ENCODE data around the gene HADH.
"Not testable (repeated sequence)": the region's sequence is repeated elsewhere in the genome, so short reads cannot be mapped to it uniquely, and the experiment has no call there.

The HADH gene

DNA sequence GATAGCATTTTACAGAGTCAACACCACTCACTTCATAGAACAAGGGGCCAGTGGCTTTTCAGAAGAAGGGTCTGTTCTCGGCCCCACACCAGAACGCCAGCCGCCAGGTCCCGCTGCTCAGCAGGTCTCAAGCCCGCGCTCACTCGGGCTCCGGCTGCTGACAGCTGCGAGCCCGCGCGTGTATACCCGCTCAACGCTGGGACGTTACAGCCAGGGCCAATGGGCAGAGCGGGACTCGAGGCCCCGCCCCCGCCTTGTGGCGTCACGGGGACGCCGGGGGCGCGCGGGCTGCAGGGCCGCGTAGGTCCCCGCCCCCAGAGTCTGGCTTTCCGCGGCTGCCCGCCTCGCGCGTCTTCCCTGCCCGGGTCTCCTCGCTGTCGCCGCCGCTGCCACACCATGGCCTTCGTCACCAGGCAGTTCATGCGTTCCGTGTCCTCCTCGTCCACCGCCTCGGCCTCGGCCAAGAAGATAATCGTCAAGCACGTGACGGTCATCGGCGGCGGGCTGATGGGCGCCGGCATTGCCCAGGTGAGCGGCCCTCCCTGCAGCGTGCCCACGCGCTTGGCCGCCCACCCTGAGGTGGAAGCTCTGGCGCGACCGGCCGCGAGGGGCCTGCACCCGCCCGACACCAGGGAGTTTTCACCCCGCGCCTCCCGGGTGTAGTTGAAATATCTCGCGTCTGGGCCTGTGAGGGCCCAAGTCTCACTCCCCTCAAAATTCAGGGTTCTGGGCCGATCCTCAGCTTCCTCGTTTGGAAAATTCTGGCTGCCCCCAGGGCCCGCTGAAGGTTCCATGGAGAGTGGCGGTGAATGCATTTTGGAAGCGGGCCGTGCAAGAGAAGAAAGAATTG lies at the start of gene HADH:
Gene HADH (plus strand): TSS at position 353 of the 850 bp plus-strand sequence. CDS start 44 bp downstream, at position 397.
- DNase-seq (ENCODE audit: low spot score): peak; percentile 83

DNA sequence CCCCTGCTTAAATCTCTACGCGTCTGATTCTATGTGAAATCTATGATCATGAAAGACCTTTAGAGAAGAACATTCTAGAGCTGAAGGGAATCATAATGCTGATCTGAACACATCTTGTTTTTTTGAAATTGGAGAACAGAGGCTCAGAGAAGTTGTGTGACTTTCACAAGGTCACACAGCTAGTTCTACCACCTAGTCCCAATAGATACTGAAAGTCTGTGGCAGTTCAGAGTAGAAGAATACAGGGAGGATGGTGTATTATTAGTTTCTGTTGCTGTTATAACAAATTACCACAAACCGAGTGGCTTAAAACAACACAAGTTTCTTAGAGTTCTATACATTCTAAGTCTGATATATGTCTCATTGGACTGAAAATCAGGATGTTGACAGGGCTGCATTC lies 43.9 kb upstream of the HADH start:
- DNase-seq (ENCODE audit: low spot score): no peak

DNA sequence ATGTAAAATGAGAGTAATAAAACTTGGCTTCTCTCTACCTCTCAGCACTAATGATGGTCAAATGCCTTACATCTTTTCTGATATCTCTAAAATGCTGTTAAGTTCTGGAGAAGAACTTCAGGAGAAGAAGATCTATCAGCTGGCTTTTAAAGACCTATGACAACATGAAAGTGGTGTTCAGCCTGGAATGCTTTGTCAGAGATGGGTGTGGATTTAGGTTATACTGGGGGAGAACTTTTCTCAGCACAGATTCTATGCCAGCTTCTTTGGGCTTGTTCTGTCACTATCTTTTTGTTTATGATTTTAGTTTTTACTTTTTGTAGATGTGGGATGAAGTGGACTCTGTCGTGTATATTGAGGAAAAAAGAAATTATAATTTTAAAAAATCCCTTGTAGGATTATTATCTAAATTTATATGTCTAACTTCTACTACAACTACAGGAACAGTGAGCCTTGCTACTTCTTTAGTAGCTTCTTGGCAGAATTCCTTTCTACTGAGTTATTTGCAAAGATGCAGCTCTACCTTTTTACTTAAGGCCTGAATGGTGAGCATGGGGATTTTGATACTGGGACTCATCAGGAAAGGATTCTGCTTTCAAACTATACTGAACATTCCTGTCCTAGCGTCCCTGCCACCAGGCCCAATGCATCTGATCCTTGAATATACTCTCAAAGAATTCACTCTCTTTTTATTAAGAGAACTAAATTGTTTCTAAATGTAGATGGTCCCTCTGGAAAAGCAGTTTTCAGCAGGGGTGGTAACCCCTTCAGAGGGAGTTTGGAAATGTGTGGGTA lies 38.7 kb upstream of the HADH start:
- no peak for DNase-seq (ENCODE audit: low spot score)

DNA sequence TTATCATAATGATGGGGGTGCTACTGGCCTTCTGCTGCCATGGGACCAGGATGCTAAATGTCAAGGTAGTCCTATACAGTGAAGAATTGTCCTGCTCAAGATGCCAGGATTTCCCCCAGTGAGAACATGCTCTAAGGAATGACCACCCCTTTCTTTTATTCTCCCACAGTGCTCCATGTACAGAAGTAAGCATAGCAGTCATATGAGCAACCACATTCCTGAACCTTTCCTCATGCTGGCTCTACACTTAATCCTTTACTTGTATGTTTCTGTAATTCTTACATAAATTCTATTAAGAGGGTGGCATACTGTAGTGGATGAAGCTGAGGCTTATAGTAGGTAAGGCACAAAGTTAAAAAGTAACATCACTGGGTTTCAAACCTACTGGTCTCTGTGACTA lies 38.1 kb upstream of the HADH start:
- DNase-seq (ENCODE audit: low spot score): no peak

DNA sequence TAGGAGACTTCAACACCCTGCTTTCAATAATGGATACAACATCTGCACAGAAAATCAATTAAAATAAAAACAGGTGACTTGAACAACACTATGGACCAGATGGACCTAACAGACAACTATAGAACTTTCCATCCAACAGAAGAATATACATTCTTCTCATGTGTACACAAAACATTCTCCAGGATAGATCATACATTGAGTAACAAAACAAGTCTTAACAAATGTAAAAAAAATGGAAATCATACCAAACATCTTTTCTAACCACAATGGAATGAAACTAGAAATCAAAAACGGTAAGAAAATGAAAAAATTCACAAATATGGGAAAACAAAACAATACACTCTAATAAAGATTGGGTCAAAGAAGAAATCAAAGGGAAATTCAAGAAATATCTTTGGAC lies 33.7 kb upstream of the HADH start:
- no peak for DNase-seq (ENCODE audit: low spot score)

DNA sequence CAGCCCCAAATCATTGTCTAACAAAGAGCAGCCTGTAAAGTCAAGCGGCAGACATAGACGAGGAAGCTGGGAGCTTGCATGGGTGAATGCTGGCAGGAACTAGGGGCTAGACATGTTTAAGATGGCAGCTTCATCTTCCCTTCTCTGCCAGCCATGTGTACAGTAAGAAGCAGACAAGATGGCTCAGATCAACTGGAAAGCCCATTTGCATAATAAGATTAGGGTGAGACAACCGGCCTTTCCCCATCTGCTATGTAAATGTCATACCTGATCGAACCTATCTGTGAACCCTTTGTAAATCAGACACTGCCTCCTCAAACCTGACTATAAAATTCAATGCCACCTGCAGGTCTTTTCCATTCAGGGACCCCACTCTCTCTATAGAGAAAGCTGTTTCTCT lies 22.8 kb upstream of the HADH start:
- DNase-seq (ENCODE audit: low spot score): no peak

DNA sequence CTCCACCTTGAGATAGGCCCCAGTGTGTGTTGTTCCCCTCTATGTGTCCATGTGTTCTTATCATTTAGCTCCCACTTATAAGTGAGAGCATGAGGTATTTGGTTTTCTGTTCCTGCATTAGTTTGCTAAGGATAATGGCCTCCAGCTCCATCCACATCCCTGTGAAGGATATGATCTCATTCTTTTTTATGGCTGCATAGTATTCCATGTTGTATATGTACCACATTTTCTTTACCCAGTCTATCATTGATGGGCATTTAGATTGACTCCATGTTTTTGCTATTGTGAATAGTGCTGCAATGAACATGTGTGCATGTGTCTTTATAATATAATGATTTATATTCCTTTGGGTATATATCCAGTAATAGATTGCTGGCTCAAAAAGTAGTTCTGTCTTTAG lies 22.2 kb upstream of the HADH start:
- not testable (repeated sequence) for DNase-seq (ENCODE audit: low spot score)

DNA sequence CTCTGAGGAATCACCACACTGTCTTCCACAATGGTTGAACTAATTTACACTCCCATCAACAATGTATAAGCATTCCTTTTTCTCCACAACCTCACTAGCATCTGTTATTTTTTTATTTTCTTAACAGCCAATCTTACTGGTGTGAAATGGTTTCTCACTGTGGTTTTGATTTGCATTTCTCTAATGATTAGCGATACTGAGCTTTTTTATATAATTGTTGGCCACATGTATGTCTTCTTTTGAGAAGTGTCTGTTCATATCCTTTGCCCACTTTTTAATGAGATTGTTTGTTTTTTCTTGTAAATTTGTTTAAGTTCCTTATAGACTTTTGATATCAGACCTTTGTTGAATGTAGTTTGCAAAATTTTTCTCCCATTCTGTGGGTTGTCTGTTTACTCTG lies 21.8 kb upstream of the HADH start:
- DNase-seq (ENCODE audit: low spot score): not testable (repeated sequence)

DNA sequence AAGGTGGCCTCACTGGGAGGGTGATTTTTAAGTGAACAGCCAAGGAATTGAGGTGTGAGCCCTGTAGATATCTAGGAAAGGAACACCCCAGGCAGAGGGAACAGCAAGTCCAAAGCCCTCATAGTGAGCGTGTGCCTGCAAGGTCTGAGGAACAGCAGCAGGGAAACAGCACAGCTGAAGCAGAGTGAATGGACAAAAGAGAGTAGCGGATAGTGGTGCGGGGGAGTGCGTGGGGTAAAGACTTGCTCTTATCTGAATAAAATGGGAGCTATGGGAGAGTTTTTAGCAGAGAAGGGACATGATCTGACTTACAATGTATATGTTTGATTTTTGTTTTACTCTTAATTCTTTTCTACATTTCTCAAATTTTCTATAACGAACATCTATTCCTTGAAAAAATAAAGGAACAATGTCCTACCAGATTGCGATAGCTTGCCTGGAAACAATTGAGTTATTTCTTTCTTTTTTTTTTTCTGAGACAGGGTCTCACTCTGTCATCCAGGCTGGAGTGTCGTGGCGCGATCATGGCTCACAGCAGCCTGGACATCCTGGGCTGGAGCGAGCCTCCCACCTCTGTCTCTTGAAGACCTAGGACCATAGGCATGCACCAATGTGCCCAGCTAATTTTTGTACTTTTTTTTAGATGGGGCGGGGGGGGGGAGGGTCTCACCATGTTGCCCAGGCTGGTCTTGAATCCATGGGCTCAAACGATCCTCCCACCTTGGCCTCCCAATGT lies 19.5 kb upstream of the HADH start:
- DNase-seq (ENCODE audit: low spot score): no peak

DNA sequence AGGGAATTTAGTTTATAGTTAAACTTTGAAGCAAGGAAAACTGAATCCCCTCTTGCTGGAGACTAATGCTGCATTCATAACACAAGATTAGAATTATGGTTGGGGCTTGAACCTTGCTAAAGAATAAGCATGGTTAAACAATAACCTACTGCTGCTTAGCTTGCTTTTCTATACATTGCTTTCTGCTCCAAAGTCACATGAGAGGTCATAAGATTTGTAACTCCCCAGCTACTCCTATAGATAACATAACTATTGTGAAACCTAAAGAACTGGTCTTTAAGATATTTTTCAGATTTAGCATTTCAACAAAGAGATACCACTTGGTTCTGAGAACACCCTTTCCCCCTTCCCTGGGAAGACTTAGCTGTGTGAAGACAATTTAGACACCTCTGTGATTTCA lies 17.1 kb upstream of the HADH start:
- no peak for DNase-seq (ENCODE audit: low spot score)

DNA sequence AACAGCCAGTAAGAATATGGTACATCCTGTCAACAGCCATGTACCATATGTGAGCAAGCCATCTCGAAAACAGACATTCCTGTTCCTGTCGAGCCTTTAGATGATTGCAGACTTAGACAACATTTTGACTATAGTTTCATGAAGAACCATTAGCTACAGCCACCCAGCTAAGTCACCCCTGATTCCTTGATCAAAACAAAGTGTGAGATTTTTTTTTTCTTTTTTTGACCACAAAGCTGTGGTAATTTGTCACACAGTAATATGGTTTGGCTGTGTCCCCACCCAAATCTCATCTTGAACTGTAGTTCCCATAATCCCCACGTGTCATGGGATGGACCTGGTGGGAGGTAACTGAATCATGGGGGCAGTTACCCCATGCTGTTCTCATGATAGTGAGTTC lies 15.2 kb upstream of the HADH start:
- DNase-seq (ENCODE audit: low spot score): no peak

DNA sequence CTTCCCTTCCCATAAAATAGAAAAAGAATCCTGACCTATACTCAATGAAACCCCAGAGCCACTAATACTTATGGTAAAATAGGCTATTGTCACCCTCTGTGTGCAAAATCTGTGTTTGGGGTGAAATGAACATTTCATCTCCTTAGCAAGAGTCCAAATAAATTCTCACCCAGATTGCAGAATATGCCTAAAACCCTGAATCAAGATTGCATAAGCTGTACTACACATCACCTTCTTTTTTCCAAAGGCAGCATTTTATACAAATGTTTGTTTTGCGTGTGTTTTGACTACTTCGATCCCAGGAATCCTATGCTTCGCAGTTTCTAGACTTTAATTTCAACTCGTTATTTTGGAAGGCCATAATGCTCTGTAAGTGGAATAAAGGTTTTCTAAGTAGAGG lies 12.2 kb upstream of the HADH start:
- no peak for DNase-seq (ENCODE audit: low spot score)

DNA sequence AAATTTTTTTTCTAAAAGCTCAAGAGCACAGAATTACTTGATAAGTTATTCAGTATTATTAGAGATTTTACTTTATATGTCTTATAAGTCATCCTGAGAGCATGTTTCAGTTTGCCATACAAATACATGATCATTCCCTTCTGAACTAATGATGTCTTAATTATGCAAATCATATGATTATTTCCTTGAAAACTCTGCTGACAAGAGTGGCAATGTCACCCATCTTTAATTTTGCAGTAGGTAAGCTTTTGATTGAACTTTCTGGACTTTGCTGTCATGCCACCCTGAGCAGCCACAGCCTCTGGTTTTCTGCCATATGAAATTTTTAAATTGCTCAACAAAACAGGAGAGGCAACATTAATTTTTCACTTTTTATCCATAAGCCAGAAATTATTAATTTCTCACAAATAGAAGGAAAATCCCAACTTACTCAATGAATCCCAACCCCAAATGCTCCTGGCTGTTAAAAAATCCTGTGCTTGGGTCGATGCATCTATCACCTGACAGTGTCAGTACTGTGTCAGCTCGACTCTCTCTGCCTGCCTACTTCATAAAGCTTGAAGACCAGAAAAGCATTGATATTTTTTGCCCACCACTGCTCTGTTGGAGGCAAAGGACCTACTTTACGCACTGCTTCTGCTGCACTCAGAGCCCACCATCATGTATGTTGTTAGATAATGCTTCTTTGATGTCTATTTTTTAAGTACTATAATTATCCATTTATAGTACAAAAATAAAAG lies 11.6 kb upstream of the HADH start:
- no peak for DNase-seq (ENCODE audit: low spot score)

DNA sequence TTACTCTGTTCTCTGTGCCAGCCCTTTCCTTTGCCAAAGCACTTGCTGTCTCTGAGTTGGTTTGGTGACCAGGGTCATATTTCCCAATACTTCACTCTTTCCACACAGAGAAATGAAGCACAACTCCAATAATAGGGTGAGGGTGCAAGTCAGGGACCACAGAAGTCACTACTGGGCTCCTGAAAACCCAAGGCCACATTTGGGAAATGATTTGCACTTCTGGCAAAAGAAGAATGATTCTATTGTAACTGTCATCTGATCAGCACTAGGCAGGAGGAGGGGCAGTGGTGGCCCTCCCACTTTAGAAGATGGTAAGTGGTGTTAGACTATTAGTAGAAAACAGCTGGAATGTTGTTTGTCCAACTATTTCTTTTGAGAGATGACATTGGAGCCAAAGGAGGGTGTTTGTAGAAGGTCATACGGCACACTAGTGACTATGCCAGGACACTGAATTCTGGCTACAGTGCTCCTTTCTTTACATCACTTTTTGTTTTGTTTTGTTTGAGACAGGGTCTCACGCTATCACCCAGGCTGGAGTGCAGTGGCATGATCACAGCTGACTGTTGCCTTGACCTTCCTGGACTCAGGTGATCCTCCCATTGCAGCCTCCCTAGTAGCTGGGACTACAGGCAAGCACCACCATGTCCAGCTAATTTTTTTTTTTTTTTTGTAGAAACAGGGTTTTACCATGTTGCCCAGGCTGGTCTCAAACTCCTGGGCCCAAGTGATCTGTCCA lies 10.8 kb upstream of the HADH start:
- no peak for DNase-seq (ENCODE audit: low spot score)

DNA sequence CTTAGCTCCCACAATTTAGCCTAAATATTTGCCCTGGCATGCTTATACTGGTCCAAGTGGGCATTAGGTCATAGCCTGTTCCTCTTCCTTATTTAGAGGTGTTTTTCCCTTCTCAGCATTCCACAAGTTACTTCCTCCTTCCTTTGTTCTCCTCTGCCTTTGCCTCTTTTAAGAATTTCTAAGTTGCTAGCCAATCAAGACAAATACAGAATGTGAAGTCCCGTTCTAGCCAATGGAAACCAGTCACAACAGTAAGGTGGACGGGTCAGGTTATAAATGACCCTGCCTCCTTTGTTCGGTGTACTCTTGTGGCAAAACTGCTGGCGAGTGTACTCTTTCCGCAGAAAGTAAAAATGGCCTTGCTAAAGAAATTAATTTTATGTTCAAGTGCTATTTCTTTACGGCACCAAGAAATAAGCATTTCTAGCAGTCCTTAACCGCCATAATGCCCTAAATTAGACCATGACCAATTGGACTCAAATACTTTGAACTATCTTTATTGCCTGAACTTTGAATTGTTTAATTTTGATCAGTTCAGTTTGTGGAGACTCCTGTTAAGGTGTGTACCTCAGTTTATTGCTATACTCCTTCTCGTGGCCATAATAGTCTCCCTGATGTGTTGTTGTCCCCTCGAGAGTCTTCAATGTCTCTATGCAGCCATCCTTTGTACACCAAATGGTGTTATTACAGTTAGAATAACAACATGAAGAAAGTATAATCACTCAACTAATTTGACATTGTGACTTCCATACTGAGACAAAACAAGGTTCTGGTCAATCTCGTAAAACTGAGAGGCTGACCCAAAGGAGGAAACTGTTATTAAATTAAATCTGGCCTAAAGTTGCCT lies 1.6 kb upstream of the HADH start:
- DNase-seq (ENCODE audit: low spot score): no peak

DNA sequence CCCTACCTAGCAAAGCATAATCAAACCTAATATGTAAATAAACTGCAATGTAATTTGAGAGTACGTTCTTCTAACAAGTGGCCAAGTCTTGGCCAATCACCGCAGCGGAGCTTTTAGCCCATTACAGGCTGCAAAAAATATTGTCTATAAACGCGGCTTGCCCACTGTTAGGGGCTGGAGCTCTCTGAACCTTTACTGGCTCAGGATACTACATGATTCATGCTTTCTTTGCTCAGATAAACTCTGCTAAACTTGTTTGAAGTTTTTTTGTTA lies 990 bp upstream of the HADH start:
- no peak for DNase-seq (ENCODE audit: low spot score)

DNA sequence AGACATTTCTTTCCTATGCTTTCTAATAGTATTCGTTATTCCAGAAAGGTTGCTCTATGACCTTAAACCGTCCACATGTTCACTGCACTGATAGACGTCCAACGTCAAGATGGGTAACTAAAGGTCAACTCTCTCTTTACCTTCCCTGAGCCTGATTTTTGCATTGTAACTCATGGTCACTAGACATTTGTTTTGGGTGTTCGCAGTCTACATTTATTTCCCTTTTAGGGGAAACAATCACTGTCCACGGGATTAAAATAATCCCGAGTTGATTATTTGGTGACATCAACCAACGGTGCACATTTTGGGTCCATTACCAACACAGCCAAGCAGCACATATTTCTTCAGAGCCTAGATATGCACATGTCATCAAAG lies 540 bp upstream of the HADH start:
- DNase-seq (ENCODE audit: low spot score): no peak

DNA sequence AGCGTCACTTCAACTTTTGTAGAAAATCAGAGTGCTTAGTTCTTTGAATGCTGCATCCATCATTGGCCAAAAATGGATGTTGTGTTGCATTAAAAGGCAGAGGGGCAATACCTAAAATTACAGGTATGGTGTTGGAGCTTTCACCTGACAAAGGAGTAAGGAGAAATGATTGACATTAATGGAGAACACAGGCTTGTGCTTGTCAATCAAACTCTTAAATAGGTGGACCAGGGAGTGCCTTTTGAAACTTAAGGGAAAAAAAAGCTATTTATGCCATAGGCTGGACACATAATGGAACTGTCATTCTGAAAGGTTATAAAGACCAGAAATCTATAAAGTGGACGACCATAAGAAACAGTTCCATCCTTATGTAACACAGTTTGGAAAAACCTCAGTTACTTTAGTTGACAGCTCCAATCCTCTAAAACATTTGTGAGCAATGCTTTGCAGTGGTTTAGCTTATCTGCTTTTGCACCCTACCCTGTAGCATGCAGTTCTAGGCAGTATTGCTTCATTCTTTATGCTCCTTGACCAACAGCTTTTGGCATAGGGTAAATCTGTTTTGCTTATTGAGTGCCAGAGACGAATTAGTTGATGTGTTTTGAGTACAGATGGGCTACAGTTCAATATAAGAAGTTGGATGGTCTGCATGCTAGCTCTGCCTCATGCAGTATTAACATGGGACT lies 2.4 kb downstream of the HADH start:
- no peak for DNase-seq (ENCODE audit: low spot score)

DNA sequence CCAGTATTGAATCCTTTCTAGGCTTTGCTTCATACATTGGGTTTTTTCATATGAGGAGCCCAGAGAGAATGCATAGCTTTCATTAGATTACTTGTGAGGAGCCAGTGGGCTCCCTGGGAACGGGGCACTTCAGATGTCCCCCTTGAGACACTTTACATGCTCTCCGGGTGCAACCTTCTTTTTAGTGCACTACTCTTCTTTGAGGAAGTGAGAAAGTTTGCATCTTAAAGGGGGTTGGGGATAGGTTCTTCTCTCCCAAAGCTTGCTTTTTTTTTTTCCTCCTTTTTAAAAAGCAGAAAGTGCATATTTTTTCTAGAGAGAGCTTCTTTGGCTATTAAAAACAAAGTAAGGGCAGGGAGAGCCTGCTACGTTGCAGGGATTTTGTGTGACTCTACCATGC lies 4.3 kb downstream of the HADH start:
- DNase-seq (ENCODE audit: low spot score): no peak

DNA sequence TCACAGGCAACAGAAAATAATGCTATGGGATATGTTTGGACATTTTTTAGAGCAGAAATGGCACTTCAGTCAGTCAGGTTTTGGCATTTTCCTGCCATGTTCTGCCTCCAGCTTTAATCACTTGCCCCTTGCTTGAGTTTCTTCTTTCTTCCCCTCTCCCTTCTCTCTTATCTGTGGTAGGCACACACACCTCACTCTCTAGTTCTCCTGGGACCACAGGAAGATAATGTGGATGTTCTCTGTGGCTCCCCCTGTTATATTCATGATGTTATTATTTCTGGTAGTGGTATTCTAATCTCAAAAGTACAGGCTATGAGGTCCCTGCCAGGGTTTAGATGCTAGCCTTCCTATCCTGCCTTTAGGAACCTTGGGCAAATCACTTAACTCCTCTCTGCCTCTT lies 5.2 kb downstream of the HADH start:
- DNase-seq (ENCODE audit: low spot score): no peak
